ENCODE results near the gene EML5.

DNA sequence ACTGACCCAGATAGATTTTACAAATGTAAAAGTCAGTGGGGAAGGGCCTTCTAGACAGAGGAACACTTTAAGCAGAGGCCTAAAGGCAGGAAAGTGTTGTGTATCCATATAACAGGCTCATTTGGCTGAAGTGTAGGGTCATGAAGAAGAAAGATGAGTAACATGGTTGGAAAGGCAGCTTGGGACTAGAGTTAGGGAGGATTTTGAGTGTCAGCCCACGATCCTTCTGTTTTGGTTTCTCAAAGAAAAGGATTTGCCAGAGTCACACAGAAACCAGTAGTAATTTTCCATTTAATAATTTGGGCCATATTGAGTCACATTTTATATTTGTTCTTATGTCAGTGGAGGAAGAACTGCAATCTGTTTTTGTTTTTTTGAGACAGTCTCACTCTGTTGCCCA, 153.5 kb downstream of the EML5 start:
- TF ChIP-seq, protein P1, sequence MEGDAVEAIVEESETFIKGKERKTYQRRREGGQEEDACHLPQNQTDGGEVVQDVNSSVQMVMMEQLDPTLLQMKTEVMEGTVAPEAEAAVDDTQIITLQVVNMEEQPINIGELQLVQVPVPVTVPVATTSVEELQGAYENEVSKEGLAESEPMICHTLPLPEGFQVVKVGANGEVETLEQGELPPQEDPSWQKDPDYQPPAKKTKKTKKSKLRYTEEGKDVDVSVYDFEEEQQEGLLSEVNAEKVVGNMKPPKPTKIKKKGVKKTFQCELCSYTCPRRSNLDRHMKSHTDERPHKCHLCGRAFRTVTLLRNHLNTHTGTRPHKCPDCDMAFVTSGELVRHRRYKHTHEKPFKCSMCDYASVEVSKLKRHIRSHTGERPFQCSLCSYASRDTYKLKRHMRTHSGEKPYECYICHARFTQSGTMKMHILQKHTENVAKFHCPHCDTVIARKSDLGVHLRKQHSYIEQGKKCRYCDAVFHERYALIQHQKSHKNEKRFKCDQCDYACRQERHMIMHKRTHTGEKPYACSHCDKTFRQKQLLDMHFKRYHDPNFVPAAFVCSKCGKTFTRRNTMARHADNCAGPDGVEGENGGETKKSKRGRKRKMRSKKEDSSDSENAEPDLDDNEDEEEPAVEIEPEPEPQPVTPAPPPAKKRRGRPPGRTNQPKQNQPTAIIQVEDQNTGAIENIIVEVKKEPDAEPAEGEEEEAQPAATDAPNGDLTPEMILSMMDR (IDR thresholded peaks at IDR 0.05) = no peak
- TF ChIP-seq EP300 (IDR thresholded peaks at IDR 0.05) (no peak), POLR2A (IDR thresholded peaks at IDR 0.05) (no peak)
